ENCODE results near the gene PACSIN1. TPM values are rescaled to one million over a fixed set of nuclear protein-coding genes. Genes with fewer than 3 reads are reported as not detected.

Gene PACSIN1
- total and polyA plus RNA-seq, 10 of the 15 experiments (the other 5 are each of a cell fraction or from before 2014, with no cell fraction given), result 0.50 to 9.4 (median 2.8) TPM

DNA sequence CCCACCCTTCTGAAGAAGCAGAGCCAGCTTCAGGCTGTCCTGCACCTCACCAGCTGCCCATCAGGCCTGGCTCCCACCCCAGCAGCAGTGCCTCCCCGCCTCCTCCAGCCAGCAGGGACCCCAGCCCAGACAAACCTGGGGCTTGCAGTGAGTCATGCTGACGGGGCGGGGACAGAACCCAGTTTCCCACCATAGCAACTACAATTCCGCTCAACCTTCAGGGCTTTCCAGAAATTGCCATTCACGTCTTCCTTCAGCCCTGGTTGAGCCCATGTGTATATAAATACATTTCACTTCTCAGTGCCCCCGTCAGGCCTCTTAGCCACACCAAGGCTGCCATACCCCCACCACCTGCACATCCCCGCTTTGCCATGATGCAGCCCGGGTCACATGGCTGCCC, 85.8 kb downstream of the PACSIN1 start:
- SMC1A ChIA-PET (ENCODE audit: uncharacterized antibody, unreplicated experiment), result no interaction called here
- in situ Hi-C loops (cut with MboI), result no loop called here
- no peak overlapping the region for H3K4me2 ChIP-seq (ENCODE audit: control insufficient read depth, insufficient read depth)
- peaks cover 0 to 1% of the 10 kb centered on the region in 2 experiments; a peak in 1 of 4 replicates for H3K27me3 ChIP-seq (replicated peaks in 1 of 2; ENCODE audit: control insufficient read depth in 2 of 2, insufficient read depth in 2 of 2, low read length in 1 of 2)
- POLR2A ChIA-PET, result no interaction called here
- CTCF ChIA-PET, result no interaction called here
- FAIRE-seq (no peak), ATAC-seq (no peak), DNase-seq (ENCODE audit: low read depth, low spot score) (no peak)
- H3K79me2 ChIP-seq (ENCODE audit: control insufficient read depth, insufficient read depth, low read length), result no peaks in the 10 kb centered on the region
- intact Hi-C loops (cut with micrococcal nuclease; ENCODE audit: unreplicated experiment), result no loop called here
- no peak overlapping the region for H2AFZ ChIP-seq (ENCODE audit: control insufficient read depth, low read depth, low read length)
- RAD21 ChIA-PET (ENCODE audit: unreplicated experiment), result no interaction called here
- H3K4me3 ChIP-seq, result no peak overlapping the region
- H4K20me1 ChIP-seq (ENCODE audit: control insufficient read depth, insufficient read depth), result no peaks in the 10 kb centered on the region
- WGBS (ENCODE audit: insufficient coverage, insufficient replicate concordance, low lambda C conversion rate, missing lambda C conversion rate), result 44% methylated on average over 8 of the region's 8 CpGs
- no peak overlapping the region for H3K27ac ChIP-seq (ENCODE audit: control insufficient read depth, insufficient read depth)
- H3K9me3 ChIP-seq (replicated peaks; ENCODE audit: control insufficient read depth, insufficient read depth, low read length), result no peaks in the 10 kb centered on the region
- no peak for TF ChIP-seq MYB (IDR thresholded peaks at IDR 0.05; ENCODE audit: borderline replicate concordance, low read depth, low read length)
- TF ChIP-seq TCF3 (IDR thresholded peaks at IDR 0.05; ENCODE audit: borderline replicate concordance, insufficient read depth, low read depth, low read length), result no peak
- TF ChIP-seq SUZ12 (IDR thresholded peaks at IDR 0.05; ENCODE audit: unreplicated experiment), result no peak
- no peak for TF ChIP-seq ESRRA (IDR thresholded peaks at IDR 0.05; ENCODE audit: low read length)
- no peak for TF ChIP-seq NFYA (IDR thresholded peaks at IDR 0.05; ENCODE audit: borderline replicate concordance, low read depth, low read length)
- TF ChIP-seq, protein P1, sequence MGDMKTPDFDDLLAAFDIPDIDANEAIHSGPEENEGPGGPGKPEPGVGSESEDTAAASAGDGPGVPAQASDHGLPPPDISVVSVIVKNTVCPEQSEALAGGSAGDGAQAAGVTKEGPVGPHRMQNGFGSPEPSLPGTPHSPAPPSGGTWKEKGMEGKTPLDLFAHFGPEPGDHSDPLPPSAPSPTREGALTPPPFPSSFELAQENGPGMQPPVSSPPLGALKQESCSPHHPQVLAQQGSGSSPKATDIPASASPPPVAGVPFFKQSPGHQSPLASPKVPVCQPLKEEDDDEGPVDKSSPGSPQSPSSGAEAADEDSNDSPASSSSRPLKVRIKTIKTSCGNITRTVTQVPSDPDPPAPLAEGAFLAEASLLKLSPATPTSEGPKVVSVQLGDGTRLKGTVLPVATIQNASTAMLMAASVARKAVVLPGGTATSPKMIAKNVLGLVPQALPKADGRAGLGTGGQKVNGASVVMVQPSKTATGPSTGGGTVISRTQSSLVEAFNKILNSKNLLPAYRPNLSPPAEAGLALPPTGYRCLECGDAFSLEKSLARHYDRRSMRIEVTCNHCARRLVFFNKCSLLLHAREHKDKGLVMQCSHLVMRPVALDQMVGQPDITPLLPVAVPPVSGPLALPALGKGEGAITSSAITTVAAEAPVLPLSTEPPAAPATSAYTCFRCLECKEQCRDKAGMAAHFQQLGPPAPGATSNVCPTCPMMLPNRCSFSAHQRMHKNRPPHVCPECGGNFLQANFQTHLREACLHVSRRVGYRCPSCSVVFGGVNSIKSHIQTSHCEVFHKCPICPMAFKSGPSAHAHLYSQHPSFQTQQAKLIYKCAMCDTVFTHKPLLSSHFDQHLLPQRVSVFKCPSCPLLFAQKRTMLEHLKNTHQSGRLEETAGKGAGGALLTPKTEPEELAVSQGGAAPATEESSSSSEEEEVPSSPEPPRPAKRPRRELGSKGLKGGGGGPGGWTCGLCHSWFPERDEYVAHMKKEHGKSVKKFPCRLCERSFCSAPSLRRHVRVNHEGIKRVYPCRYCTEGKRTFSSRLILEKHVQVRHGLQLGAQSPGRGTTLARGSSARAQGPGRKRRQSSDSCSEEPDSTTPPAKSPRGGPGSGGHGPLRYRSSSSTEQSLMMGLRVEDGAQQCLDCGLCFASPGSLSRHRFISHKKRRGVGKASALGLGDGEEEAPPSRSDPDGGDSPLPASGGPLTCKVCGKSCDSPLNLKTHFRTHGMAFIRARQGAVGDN (IDR thresholded peaks at IDR 0.05), result no peak
- TF ChIP-seq, protein P2, sequence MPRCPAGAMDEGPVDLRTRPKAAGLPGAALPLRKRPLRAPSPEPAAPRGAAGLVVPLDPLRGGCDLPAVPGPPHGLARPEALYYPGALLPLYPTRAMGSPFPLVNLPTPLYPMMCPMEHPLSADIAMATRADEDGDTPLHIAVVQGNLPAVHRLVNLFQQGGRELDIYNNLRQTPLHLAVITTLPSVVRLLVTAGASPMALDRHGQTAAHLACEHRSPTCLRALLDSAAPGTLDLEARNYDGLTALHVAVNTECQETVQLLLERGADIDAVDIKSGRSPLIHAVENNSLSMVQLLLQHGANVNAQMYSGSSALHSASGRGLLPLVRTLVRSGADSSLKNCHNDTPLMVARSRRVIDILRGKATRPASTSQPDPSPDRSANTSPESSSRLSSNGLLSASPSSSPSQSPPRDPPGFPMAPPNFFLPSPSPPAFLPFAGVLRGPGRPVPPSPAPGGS (IDR thresholded peaks at IDR 0.05; ENCODE audit: borderline replicate concordance, insufficient read depth, low read depth, low read length, poor library complexity, severe bottlenecking), result no peak
- TF ChIP-seq, protein P3, sequence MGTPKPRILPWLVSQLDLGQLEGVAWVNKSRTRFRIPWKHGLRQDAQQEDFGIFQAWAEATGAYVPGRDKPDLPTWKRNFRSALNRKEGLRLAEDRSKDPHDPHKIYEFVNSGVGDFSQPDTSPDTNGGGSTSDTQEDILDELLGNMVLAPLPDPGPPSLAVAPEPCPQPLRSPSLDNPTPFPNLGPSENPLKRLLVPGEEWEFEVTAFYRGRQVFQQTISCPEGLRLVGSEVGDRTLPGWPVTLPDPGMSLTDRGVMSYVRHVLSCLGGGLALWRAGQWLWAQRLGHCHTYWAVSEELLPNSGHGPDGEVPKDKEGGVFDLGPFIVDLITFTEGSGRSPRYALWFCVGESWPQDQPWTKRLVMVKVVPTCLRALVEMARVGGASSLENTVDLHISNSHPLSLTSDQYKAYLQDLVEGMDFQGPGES (IDR thresholded peaks at IDR 0.05), result no peak
- no peak for TF ChIP-seq SRF (IDR thresholded peaks at IDR 0.05; ENCODE audit: low read depth in 2 of 2, low read length in 2 of 2)
- no peak for TF ChIP-seq FOXM1 (IDR thresholded peaks at IDR 0.05; ENCODE audit: low read depth, low read length)
- no TSS peak for BruUV-seq (replicated peaks)
- H3K36me3 ChIP-seq (ENCODE audit: control insufficient read depth in 2 of 2, insufficient read depth in 2 of 2, low read length in 1 of 2), result no peaks in the 10 kb centered on the region
- H3K9ac ChIP-seq (ENCODE audit: control insufficient read depth, insufficient read depth, low read length), result no peak overlapping the region
- no peaks in the 10 kb centered on the region for H3K4me1 ChIP-seq (ENCODE audit: control insufficient read depth, insufficient read depth, low read length)

All from GM12878 (cell line).